Measurements from ENCODE around the gene MOCOS.

Gene MOCOS

GRCh38 chr18:36149514-36150289 is 37.6 kb upstream of the MOCOS start:
- no peak overlapping the region for H3K4me3 ChIP-seq (ENCODE audit: low read depth, low read length)
- no peak for TF ChIP-seq EGR2 (tag by site-specific recombination; IDR thresholded peaks at IDR 0.05; ENCODE audit: low read depth)
- no peaks in the 10 kb centered on the region for H3K9me3 ChIP-seq (ENCODE audit: control insufficient read depth, insufficient read depth, low read depth, low read length)
- no peak overlapping the region for H3K27ac ChIP-seq (ENCODE audit: extremely low read depth, low read depth, low read length)
- ChIA-PET CTCF (no interaction called here), POLR2A (no interaction called here)
- peaks cover 30 to 98% of the 10 kb centered on the region in 2 experiments for H3K36me3 ChIP-seq (ENCODE audit: control insufficient read depth in 2 of 2, insufficient read depth in 1 of 2, low read length in 2 of 2)
- H3K4me1 ChIP-seq (ENCODE audit: control insufficient read depth, insufficient read depth, low read length) = no peaks in the 10 kb centered on the region

- ChIA-PET POLR2A (no interaction called here), CTCF (no interaction called here)
- H3K27ac ChIP-seq (ENCODE audit: extremely low read depth, low read depth, low read length) = no peak overlapping the region
- H3K9me3 ChIP-seq (ENCODE audit: control insufficient read depth, insufficient read depth, low read depth, low read length) = no peaks in the 10 kb centered on the region
- H3K36me3 ChIP-seq (ENCODE audit: control insufficient read depth in 2 of 2, insufficient read depth in 1 of 2, low read length in 2 of 2) = peaks cover 24 to 98% of the 10 kb centered on the region in 2 experiments
- no peak overlapping the region for H3K4me3 ChIP-seq (ENCODE audit: low read depth, low read length)
- no peaks in the 10 kb centered on the region for H3K4me1 ChIP-seq (ENCODE audit: control insufficient read depth, insufficient read depth, low read length)
- no peak for TF ChIP-seq ZNF585B (tag by site-specific recombination; IDR thresholded peaks at IDR 0.05)
- TF ChIP-seq PRDM4 (tag by site-specific recombination; IDR thresholded peaks at IDR 0.05) = no peak
- no peak for TF ChIP-seq ZFHX2 (tag by site-specific recombination; conservative IDR thresholded peaks at IDR 0.05)
- TF ChIP-seq ZNF423 (tag by site-specific recombination; IDR thresholded peaks at IDR 0.05) = no peak
- no peak for TF ChIP-seq ZNF280D (tag by site-specific recombination; IDR thresholded peaks at IDR 0.05)
- TF ChIP-seq ZNF37A (tag by site-specific recombination; IDR thresholded peaks at IDR 0.05) = no peak
- no peak for TF ChIP-seq ZSCAN30 (tag by site-specific recombination; IDR thresholded peaks at IDR 0.05)
- no peak for TF ChIP-seq SCRT1 (tag by site-specific recombination; IDR thresholded peaks at IDR 0.05; ENCODE audit: borderline replicate concordance)
- TF ChIP-seq ZNF521 (tag by site-specific recombination; IDR thresholded peaks at IDR 0.05) = no peak
- no peak for TF ChIP-seq ZNF692 (tag by site-specific recombination; IDR thresholded peaks at IDR 0.05)
- TF ChIP-seq ZNF626 (tag by site-specific recombination; IDR thresholded peaks at IDR 0.05) = no peak
- no peak for TF ChIP-seq ZNF707 (tag by site-specific recombination; IDR thresholded peaks at IDR 0.05)
- TF ChIP-seq YY2 (tag by site-specific recombination; IDR thresholded peaks at IDR 0.05) = no peak
Measured at GRCh38 chr18:36152781-36153180, 34.5 kb upstream of the MOCOS start.

- Histone ChIP-seq H3K4me1 (ENCODE audit: control insufficient read depth, insufficient read depth, low read length) (no peaks in the 10 kb centered on the region), H3K36me3 (ENCODE audit: control insufficient read depth in 2 of 2, insufficient read depth in 1 of 2, low read length in 2 of 2) (peaks cover 24 to 98% of the 10 kb centered on the region in 2 experiments), H3K4me3 (ENCODE audit: low read depth, low read length) (no peak overlapping the region), H3K9me3 (ENCODE audit: control insufficient read depth, insufficient read depth, low read depth, low read length) (no peaks in the 10 kb centered on the region), H3K27ac (ENCODE audit: extremely low read depth, low read depth, low read length) (no peak overlapping the region)
- ChIA-PET CTCF (no interaction called here), POLR2A (no interaction called here)
- TF ChIP-seq ZFHX2 (tag by site-specific recombination; conservative IDR thresholded peaks at IDR 0.05) = no peak
- no peak for TF ChIP-seq ZNF645 (tag by site-specific recombination; IDR thresholded peaks at IDR 0.05)
- TF ChIP-seq CTCF (tag by site-specific recombination; IDR thresholded peaks at IDR 0.05) = no peak
- TF ChIP-seq ZBTB11 (tag by site-specific recombination; conservative IDR thresholded peaks at IDR 0.05; ENCODE audit: low read depth) = no peak
- no peak for TF ChIP-seq ZNF423 (tag by site-specific recombination; IDR thresholded peaks at IDR 0.05)
Measured at GRCh38 chr18:36153203-36153602, 34.1 kb upstream of the MOCOS start.
